MCF 10A (cell line): ENCODE data around the gene ZMIZ1. TPM values are rescaled to one million over a fixed set of nuclear protein-coding genes. Genes with fewer than 3 reads are reported as not detected.

Experiments used
- BruUV-seq: library from RNA; stranded (reverse); fragments of 400-500 nt; replicated peaks from 2 replicates; lab custom pipeline; 2021; lab: Mats Ljungman, UMichigan
- CTCF ChIA-PET: fragments of 300-600 bp; sonication (Branson Sonifier 250); formaldehyde crosslinking; extraction: SDS; loops from one replicate; lab custom pipeline; 2021; ENCODE audit warnings: antibody characterized with exemption, inconsistent platforms; lab: Yijun Ruan, JAX
- POLR2A ChIA-PET: fragments of 300-600, 350-650 bp; sonication (Branson Sonifier 250); formaldehyde crosslinking; extraction: SDS; loops from one replicate; lab custom pipeline; 2020; ENCODE audit warnings: antibody characterized with exemption, inconsistent platforms; lab: Yijun Ruan, JAX
- DNase-seq: peaks from one replicate; pipeline ENCODE4 v3.0.0-alpha.2; 2018; ENCODE audit not compliant: unreplicated experiment
- H3K27ac Mint-ChIP-seq: one replicate; pipeline ENCODE4 v1.8.0; 2022; ENCODE audit warnings: mild to moderate bottlenecking, low read depth, mixed read lengths; ENCODE audit not compliant: unreplicated experiment
- H3K27me3 Mint-ChIP-seq: one replicate; pipeline ENCODE4 v1.8.0; 2022; ENCODE audit warnings: mixed read lengths; ENCODE audit not compliant: insufficient read depth, unreplicated experiment
- H3K36me3 Mint-ChIP-seq: one replicate; pipeline ENCODE4 v1.8.0; 2022; ENCODE audit warnings: mild to moderate bottlenecking, moderate library complexity, mixed read lengths; ENCODE audit not compliant: insufficient read depth, unreplicated experiment
- H3K4me1 Mint-ChIP-seq: one replicate; pipeline ENCODE4 v1.8.0; 2022; ENCODE audit warnings: mixed read lengths; ENCODE audit not compliant: insufficient read depth, unreplicated experiment
- H3K4me3 Mint-ChIP-seq: one replicate; pipeline ENCODE4 v1.8.0; 2022; ENCODE audit warnings: mild to moderate bottlenecking, moderate library complexity, mixed read lengths; ENCODE audit not compliant: unreplicated experiment
- H3K9me3 Mint-ChIP-seq: one replicate; pipeline ENCODE4 v1.8.0; 2022; ENCODE audit warnings: mixed read lengths; ENCODE audit not compliant: unreplicated experiment
- CTCF ChIP-seq: fragments of 200-600 bp; IDR thresholded peaks from one replicate; pipeline ENCODE4 v1.8.0; 2022; ENCODE audit warnings: antibody characterized with exemption, mild to moderate bottlenecking; ENCODE audit not compliant: unreplicated experiment
- intact Hi-C: fragments of 100-400 bp; cut with micrococcal nuclease; formaldehyde crosslinking; loops from 2 replicates; pipeline ENCODE4 v1.14.1; 2022
- total RNA-seq: library from RNA; stranded (reverse); gene quantifications from 2 replicates; pipeline ENCODE4 v1.2.3, GENCODE V29; 2022

ZMIZ1 gene
- total RNA-seq, 1 experiment from 2014 or later: 15.5 TPM

GRCh38 chr10:79105150-79105739 lies 36.5 kb downstream of the ZMIZ1 start:
- H3K4me1 Mint-ChIP-seq: peaks cover 35% of the 10 kb centered on the region
- H3K36me3 Mint-ChIP-seq: peaks cover 7% of the 10 kb centered on the region
- DNase-seq: no peak
- ChIA-PET POLR2A (interaction anchor here (0.9 to 1.2 kb wide), 2 partner anchors 14 to 1071 kb away, joined by 3 to 4 read pairs; no protein-coding TSS in a partner anchor), CTCF (interaction anchor here (1.1 to 1.3 kb wide), 2 partner anchors 11 to 21 kb away, joined by 3 to 4 read pairs; no protein-coding TSS in a partner anchor)
- H3K4me3 Mint-ChIP-seq: no peak overlapping the region
- no peaks in the 10 kb centered on the region for H3K27me3 Mint-ChIP-seq
- TF ChIP-seq CTCF: no peak
- BruUV-seq: no TSS peak
- intact Hi-C loops: no loop called here
- H3K27ac Mint-ChIP-seq: peak overlapping the region; percentile 47
- H3K9me3 Mint-ChIP-seq: no peaks in the 10 kb centered on the region

- H3K27ac Mint-ChIP-seq: no peak overlapping the region
- intact Hi-C loops: no loop called here
- H3K4me1 Mint-ChIP-seq: peaks cover 29% of the 10 kb centered on the region
- H3K4me3 Mint-ChIP-seq: no peak overlapping the region
- no peaks in the 10 kb centered on the region for H3K9me3 Mint-ChIP-seq
- no TSS peak for BruUV-seq
- ChIA-PET CTCF (interaction anchor here (0.6 to 1.3 kb wide), 3 partner anchors 10 to 200 kb away, joined by 3 read pairs; no protein-coding TSS in a partner anchor), POLR2A (interaction anchor here (0.9 kb wide), 1 partner anchor 14 kb away, joined by 3 read pairs; no protein-coding TSS in a partner anchor)
- TF ChIP-seq CTCF: no peak
- H3K36me3 Mint-ChIP-seq: peaks cover 7% of the 10 kb centered on the region
- no peak for DNase-seq
- no peaks in the 10 kb centered on the region for H3K27me3 Mint-ChIP-seq
Observed at GRCh38 chr10:79105818-79106217, 37.1 kb downstream of the ZMIZ1 start.

DNA sequence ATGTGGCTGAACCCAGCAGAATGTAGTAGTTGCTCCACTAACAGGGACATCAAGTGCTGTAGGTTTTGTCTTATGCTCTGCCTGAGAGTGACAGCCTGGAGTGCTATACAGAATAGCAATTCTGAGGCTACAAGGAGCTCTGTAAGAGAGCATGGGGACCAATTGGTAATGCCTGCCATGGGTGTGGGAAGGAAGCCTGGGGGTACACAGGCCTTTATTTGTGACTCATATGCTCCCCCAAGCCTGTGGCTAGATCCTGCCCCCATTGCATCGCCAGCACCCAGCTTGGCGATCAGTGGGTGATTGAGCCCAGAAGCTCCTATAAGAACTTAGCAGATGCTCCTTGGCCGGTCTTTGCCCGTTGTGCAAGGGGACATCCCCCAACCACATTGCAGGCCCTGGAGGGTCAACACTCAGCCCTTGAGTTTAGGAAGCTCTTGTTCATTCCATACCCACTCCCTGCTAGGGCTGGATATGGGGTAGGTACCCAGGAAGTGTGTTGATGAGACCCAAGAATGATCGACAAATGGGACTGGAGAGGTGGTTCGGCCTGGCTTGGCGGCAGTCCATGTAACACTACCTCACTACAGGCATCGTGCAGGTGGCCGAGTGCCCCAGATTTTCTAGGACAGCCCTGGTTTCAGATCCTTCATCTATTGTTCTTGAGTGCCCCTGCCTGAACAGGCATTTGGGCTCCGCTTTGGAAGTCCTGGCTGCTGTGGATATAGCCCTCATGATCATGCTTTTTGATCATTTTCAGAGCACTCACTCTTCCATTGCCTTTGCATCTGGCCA lies 37.7 kb downstream of the ZMIZ1 start:
- no peak for TF ChIP-seq CTCF
- H3K4me3 Mint-ChIP-seq: no peak overlapping the region
- no peaks in the 10 kb centered on the region for H3K9me3 Mint-ChIP-seq
- intact Hi-C loops: no loop called here
- H3K4me1 Mint-ChIP-seq: peaks cover 28% of the 10 kb centered on the region
- peaks cover 7% of the 10 kb centered on the region for H3K36me3 Mint-ChIP-seq
- no TSS peak for BruUV-seq
- POLR2A ChIA-PET: interaction anchor here (0.5 kb wide), 1 partner anchor 115 kb away, joined by 3 read pairs; no protein-coding TSS in a partner anchor
- no peak overlapping the region for H3K27ac Mint-ChIP-seq
- CTCF ChIA-PET: interaction anchor here (0.6 to 0.7 kb wide), 2 partner anchors 11 to 201 kb away, joined by 3 read pairs; no protein-coding TSS in a partner anchor
- no peak for DNase-seq
- no peaks in the 10 kb centered on the region for H3K27me3 Mint-ChIP-seq

DNA sequence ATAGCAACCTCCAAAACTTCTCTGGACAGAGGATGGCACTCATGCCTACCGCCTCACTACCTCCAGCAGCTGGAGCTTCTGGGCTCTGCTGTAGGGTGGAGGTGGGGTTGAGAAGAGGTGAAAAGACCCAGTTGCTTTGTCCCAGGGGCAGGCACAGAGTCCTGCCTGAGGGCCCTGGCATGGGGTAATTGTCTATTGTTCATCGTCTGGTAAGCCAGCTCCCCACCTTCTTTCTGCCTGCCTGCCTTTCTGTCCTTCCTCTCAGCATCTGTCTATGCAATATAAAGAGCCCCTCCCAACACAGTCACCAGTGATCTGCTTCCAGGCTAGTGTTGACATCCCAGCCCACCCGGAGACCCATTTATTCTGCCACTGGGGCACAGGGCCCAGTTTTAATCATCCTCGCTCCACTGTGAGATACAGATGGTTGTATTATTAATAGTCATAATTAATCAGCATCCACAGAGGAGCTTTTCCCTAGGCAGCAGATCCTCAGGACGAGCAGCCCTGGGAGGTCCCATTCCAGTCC lies 39.0 kb downstream of the ZMIZ1 start:
- Mint-ChIP-seq H3K36me3 (peaks cover 7% of the 10 kb centered on the region), H3K27me3 (no peaks in the 10 kb centered on the region), H3K4me1 (peaks cover 31% of the 10 kb centered on the region), H3K9me3 (no peaks in the 10 kb centered on the region), H3K27ac (no peak overlapping the region), H3K4me3 (no peak overlapping the region)
- CTCF ChIA-PET: no interaction called here
- BruUV-seq: no TSS peak
- intact Hi-C loops: no loop called here
- no peak for TF ChIP-seq CTCF
- no peak for DNase-seq
- POLR2A ChIA-PET: interaction anchor here (0.6 kb wide), 1 partner anchor 23 kb away, joined by 3 read pairs; no protein-coding TSS in a partner anchor
